BJ (cell line): ENCODE data around the gene RAB1A. TPM values are rescaled to one million over a fixed set of nuclear protein-coding genes. Genes with fewer than 3 reads are reported as not detected.

Source experiments
- CTCF ChIA-PET: fragments of 350-600 bp; formaldehyde crosslinking; extraction: SDS; loops from one replicate; lab custom pipeline; 2021; ENCODE audit warnings: antibody characterized with exemption, inconsistent platforms; lab: Yijun Ruan, JAX
- POLR2A ChIA-PET: fragments of 300-600 bp; sonication (Branson Sonifier 250); formaldehyde crosslinking; extraction: SDS; loops from one replicate; lab custom pipeline; 2021; ENCODE audit warnings: antibody characterized with exemption; lab: Charles Lee
- DNase-seq: peaks from one replicate; pipeline ENCODE4 v3.0.0-alpha.2; 2011; ENCODE audit warnings: low read depth
- H3K27me3 ChIP-seq: 2 replicates; pipeline ENCODE4 v1.6.0; 2011; ENCODE audit warnings: low read length; ENCODE audit not compliant: control insufficient read depth, insufficient read depth
- H3K36me3 ChIP-seq: 2 replicates; pipeline ENCODE4 v1.5.1; 2011; ENCODE audit warnings: low read length; ENCODE audit not compliant: control insufficient read depth, insufficient read depth
- H3K4me3 ChIP-seq: 2 replicates; pipeline ENCODE4 v1.5.1; 2011; ENCODE audit warnings: low read depth, mild to moderate bottlenecking, control low read depth, low read length
- polyA plus RNA-seq: library from polyadenylated mRNA; depleted of rRNA; stranded (reverse); fragments of >200 nt; gene quantifications from 2 replicates; pipeline ENCODE4 v1.2.3, GENCODE V29; 2011
- TF ChIP-seq, protein P1 (sequence below): IDR thresholded peaks from 2 replicates; pipeline ENCODE4 v1.5.1; 2011; ENCODE audit warnings: low read depth, mild to moderate bottlenecking, control low read depth, inconsistent platforms, low read length, moderate library complexity; ENCODE audit not compliant: insufficient read depth

Gene RAB1A
- polyA plus RNA-seq, 1 experiment, result 90.6 TPM

DNA sequence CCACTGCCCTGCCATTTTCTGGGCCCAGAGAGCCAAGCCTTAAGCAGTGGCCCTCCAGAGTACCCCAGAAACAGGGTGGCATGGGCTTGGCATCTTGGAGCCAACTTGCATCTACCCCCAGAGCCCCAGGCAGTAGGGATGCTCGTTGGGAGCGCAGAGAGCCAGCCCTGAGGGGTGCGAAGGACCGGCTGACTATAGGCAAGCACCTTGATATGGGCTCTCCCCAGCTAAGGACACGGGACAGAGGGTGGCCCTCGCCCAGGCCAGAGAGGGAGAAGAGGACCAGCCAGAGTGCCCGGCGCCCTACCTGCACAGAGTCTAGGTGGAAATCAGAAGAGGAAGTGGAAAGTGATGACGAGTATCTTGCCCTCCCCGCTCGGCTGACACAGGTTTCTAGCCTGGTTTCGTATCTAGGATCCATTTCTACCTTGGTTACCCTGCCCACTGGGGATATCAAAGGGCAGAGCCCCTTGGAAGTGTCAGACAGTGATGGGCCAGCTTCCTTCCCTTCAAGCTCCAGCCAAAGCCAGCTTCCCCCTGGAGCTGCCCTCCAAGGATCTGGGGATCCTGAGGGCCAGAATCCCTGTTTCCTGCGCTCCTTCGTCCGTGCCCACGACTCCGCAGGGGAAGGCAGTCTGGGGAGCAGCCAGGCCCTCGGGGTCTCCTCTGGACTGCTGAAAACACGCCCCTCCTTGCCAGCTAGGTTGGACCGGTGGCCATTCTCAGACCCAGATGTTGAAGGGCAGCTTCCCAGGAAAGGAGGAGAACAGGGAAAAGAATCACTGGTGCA is 57.5 kb downstream of the RAB1A start:
- TF ChIP-seq, protein P1, sequence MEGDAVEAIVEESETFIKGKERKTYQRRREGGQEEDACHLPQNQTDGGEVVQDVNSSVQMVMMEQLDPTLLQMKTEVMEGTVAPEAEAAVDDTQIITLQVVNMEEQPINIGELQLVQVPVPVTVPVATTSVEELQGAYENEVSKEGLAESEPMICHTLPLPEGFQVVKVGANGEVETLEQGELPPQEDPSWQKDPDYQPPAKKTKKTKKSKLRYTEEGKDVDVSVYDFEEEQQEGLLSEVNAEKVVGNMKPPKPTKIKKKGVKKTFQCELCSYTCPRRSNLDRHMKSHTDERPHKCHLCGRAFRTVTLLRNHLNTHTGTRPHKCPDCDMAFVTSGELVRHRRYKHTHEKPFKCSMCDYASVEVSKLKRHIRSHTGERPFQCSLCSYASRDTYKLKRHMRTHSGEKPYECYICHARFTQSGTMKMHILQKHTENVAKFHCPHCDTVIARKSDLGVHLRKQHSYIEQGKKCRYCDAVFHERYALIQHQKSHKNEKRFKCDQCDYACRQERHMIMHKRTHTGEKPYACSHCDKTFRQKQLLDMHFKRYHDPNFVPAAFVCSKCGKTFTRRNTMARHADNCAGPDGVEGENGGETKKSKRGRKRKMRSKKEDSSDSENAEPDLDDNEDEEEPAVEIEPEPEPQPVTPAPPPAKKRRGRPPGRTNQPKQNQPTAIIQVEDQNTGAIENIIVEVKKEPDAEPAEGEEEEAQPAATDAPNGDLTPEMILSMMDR, result no peak
- CTCF ChIA-PET, result no interaction called here
- H3K36me3 ChIP-seq, result peaks cover 14% of the 10 kb centered on the region
- DNase-seq, result no peak
- no peaks in the 10 kb centered on the region for H3K27me3 ChIP-seq
- POLR2A ChIA-PET, result no interaction called here
- no peak overlapping the region for H3K4me3 ChIP-seq

DNA sequence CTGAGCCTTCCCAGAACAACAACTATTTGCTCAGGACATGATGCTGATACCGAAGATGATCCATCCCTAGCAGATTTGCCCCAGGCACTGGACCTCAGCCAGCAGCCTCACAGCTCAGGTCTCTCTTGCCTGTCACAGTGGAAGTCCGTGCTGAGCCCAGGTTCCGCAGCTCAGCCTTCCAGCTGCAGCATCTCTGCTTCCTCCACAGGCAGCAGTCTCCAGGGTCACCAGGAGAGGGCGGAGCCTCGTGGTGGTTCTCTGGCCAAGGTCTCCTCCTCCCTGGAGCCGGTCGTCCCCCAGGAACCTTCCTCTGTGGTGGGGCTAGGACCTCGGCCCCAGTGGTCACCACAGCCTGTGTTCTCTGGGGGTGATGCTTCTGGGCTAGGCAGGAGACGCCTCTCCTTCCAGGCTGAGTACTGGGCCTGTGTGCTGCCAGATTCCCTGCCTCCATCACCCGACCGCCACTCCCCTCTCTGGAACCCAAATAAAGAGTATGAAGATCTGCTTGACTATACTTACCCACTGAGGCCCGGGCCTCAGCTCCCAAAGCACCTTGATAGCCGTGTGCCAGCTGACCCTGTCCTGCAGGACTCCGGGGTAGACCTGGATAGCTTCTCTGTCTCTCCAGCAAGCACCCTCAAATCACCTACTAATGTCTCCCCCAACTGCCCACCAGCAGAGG is 58.3 kb downstream of the RAB1A start:
- H3K27me3 ChIP-seq, result no peaks in the 10 kb centered on the region
- peaks cover 12% of the 10 kb centered on the region for H3K36me3 ChIP-seq
- H3K4me3 ChIP-seq, result no peak overlapping the region
- TF ChIP-seq, protein P1, result peak; percentile 48
- no peak for DNase-seq
- ChIA-PET POLR2A (no interaction called here), CTCF (no interaction called here)

DNA sequence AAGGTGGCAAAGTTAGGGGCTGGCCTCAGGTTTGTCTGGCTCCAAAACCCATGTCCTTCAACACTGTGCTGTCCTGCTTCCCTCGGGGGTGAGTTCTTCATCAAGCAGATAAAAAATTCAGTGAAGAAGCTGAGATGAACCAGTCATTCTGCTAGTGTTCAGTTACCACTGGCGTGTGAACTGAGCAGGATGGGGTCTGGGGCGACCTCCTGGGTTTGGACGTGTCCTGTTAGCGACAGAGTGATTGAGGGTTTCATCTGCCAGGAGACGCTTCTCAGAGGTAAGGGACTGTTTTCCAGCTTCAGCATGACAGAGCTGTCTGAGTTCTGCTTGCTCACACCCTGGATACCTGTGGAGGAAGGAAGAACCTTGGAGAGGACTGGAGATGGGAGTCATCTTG is 59.0 kb downstream of the RAB1A start:
- Histone ChIP-seq H3K27me3 (no peaks in the 10 kb centered on the region), H3K36me3 (peaks cover 11% of the 10 kb centered on the region), H3K4me3 (no peak overlapping the region)
- TF ChIP-seq, protein P1, result no peak
- no peak for DNase-seq
- CTCF ChIA-PET, result interaction anchor here (1.0 to 1.2 kb wide), 4 partner anchors 14 to 149 kb away, joined by 3 read pairs; no protein-coding TSS in a partner anchor
- POLR2A ChIA-PET, result no interaction called here

DNA sequence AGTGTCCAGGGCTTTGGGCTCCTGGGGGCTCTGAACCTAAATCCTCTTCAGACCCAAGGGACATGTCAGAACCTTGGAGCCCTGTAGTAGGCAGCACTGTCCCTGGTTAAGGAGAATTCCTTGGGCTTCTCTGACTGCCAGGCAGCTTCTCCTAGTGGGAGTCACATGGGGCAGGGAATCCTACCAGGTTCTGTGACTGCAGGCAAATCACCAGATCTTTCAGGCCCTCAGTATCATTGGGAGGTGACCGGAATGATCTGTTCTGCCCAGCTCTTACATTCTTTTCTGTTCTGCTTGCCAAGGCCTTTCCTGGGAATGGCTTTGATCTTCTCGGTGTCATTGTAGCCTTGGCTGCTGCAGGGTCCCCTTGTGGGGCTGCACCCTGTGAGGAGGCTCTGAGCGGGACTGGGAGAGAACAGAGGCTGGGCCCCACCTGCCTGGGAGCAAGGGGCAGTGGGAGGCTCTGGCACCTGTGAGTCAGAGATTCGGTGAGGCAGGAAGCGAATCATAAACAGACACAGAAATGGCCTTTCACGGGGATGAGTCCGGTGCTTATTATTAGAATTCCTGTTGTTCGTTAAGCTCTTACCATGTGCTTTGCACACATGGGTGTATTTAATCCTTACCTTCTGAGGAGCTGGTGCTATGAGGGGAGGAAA is 59.6 kb downstream of the RAB1A start:
- TF ChIP-seq, protein P1, result peak; percentile 55
- peaks cover 11% of the 10 kb centered on the region for H3K36me3 ChIP-seq
- POLR2A ChIA-PET, result no interaction called here
- CTCF ChIA-PET, result interaction anchor here (0.6 to 1.6 kb wide), 9 partner anchors 10 to 149 kb away, joined by 3 to 4 read pairs (median 3); no protein-coding TSS in a partner anchor
- H3K4me3 ChIP-seq, result no peak overlapping the region
- no peaks in the 10 kb centered on the region for H3K27me3 ChIP-seq
- no peak for DNase-seq

DNA sequence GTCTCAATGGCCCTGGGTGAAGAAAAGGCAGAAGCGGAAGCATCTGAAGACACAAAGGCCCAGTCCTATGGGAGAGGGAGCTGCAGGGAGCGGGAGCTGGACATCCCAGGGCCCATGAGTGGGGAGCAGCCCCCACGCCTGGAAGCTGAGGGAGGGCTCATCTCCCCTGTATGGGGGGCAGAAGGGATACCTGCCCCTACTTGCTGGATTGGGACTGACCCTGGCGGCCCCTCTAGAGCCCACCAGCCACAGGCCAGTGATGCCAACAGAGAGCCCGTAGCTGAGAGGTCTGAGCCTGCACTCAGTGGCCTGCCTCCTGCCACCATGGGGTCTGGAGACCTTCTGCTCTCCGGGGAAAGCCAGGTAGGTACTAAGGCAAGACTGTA is 60.5 kb downstream of the RAB1A start:
- TF ChIP-seq, protein P1, result no peak
- no peak for DNase-seq
- POLR2A ChIA-PET, result no interaction called here
- Histone ChIP-seq H3K36me3 (peaks cover 11% of the 10 kb centered on the region), H3K4me3 (no peak overlapping the region), H3K27me3 (no peaks in the 10 kb centered on the region)
- CTCF ChIA-PET, result interaction anchor here (0.7 to 1.6 kb wide), 5 partner anchors 9 to 147 kb away, joined by 3 to 4 read pairs (median 3); no protein-coding TSS in a partner anchor
